ENCODE measurements around the gene KCNAB2.

DNA sequence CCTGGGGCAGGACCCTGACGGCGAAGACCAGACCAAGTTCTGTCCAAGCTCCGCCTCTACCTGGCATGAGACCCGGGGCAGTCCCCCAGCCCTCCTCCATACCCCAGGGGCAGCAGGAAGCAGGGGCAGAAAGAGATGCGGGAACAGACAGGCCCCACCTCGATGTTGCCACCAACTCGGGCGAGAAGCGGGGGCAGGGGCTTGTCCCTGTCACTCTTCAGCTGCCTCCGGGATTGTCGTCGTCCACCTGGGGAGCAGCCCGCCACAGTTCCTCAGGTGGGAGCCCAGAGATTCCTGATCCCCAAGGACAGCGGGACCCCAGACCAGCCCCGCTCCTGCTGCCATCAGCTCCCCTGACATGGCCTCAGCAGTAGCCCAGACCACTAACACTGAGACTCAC is 79.7 kb downstream of the KCNAB2 start:
- TF ChIP-seq, protein P1, sequence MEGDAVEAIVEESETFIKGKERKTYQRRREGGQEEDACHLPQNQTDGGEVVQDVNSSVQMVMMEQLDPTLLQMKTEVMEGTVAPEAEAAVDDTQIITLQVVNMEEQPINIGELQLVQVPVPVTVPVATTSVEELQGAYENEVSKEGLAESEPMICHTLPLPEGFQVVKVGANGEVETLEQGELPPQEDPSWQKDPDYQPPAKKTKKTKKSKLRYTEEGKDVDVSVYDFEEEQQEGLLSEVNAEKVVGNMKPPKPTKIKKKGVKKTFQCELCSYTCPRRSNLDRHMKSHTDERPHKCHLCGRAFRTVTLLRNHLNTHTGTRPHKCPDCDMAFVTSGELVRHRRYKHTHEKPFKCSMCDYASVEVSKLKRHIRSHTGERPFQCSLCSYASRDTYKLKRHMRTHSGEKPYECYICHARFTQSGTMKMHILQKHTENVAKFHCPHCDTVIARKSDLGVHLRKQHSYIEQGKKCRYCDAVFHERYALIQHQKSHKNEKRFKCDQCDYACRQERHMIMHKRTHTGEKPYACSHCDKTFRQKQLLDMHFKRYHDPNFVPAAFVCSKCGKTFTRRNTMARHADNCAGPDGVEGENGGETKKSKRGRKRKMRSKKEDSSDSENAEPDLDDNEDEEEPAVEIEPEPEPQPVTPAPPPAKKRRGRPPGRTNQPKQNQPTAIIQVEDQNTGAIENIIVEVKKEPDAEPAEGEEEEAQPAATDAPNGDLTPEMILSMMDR (IDR thresholded peaks at IDR 0.05), result no peak
- no peak for TF ChIP-seq ZFX (IDR thresholded peaks at IDR 0.05; ENCODE audit: borderline replicate concordance)
